ENCODE data around the gene FANCD2. TPM values are rescaled to one million over a fixed set of nuclear protein-coding genes. Genes with fewer than 3 reads are reported as not detected.

The FANCD2 gene
- total and polyA plus RNA-seq, 10 donors: 9.3 to 20.2 (median 13.6) TPM

GRCh38 chr3:10002951-10003350 lies 23.3 kb upstream of the FANCD2 start:
- intact Hi-C loops (cut with DNase I; ENCODE audit: low total_unique reads): no loop called here
- no peaks in the 10 kb centered on the region for H3K27me3 ChIP-seq (replicated peaks in 1 of 7)
- no peak overlapping the region for H3K4me3 ChIP-seq
- no peak for DNase-seq
- H3K27ac ChIP-seq: no peak overlapping the region
- H3K9me3 ChIP-seq: no peaks in the 10 kb centered on the region
- H3K4me1 ChIP-seq: no peaks in the 10 kb centered on the region
- WGBS, 5 donors: 93 to 100% (median 98%) methylated on average over 2 of the region's 2 CpGs
- peaks cover 0 to 56% (median 9%) of the 10 kb centered on the region in 6 donors for H3K36me3 ChIP-seq
- TF ChIP-seq CTCF (IDR thresholded peaks at IDR 0.05 in 8 of 11, conservative IDR thresholded peaks at IDR 0.05 in 3 of 11): no peak
- TF ChIP-seq POLR2AphosphoS5 (IDR thresholded peaks at IDR 0.05): no peak
- TF ChIP-seq POLR2A (IDR thresholded peaks at IDR 0.05): no peak

- intact Hi-C loops (cut with DNase I; ENCODE audit: low total_unique reads): no loop called here
- peaks cover 0 to 41% (median under 1%) of the 10 kb centered on the region in 6 donors for H3K36me3 ChIP-seq
- no peak overlapping the region for H3K27ac ChIP-seq
- peaks cover 3 to 15% (median 11%) of the 10 kb centered on the region in 6 donors for H3K4me1 ChIP-seq
- 93 to 99% (median 96%) methylated on average over 3 to 7 of the region's 7 CpGs for WGBS, 5 donors
- DNase-seq: no peak
- no peaks in the 10 kb centered on the region for H3K27me3 ChIP-seq (replicated peaks in 1 of 7)
- no peak overlapping the region for H3K4me3 ChIP-seq
- H3K9me3 ChIP-seq: no peaks in the 10 kb centered on the region
- TF ChIP-seq CTCF (IDR thresholded peaks at IDR 0.05 in 8 of 11, conservative IDR thresholded peaks at IDR 0.05 in 3 of 11) (no peak), POLR2AphosphoS5 (IDR thresholded peaks at IDR 0.05) (no peak), POLR2A (IDR thresholded peaks at IDR 0.05) (no peak)
Measured at GRCh38 chr3:10004506-10004905, 21.7 kb upstream of the FANCD2 start.

GRCh38 chr3:10004960-10005564 lies 21.2 kb upstream of the FANCD2 start:
- 82 to 98% (median 93%) methylated on average over 5 of the region's 5 CpGs for WGBS, 5 donors
- TF ChIP-seq POLR2A (IDR thresholded peaks at IDR 0.05) (no peak), POLR2AphosphoS5 (IDR thresholded peaks at IDR 0.05) (no peak), CTCF (IDR thresholded peaks at IDR 0.05 in 8 of 11, conservative IDR thresholded peaks at IDR 0.05 in 3 of 11) (no peak)
- intact Hi-C loops (cut with DNase I; ENCODE audit: low total_unique reads): no loop called here

GRCh38 chr3:10006048-10006761 lies 20.0 kb upstream of the FANCD2 start:
- TF ChIP-seq CTCF (IDR thresholded peaks at IDR 0.05 in 8 of 11, conservative IDR thresholded peaks at IDR 0.05 in 3 of 11): no peak
- no peak for TF ChIP-seq POLR2A (IDR thresholded peaks at IDR 0.05)
- no peak for TF ChIP-seq POLR2AphosphoS5 (IDR thresholded peaks at IDR 0.05)
- Histone ChIP-seq H3K4me1 (peaks cover 9 to 32% (median 28%) of the 10 kb centered on the region in 6 donors), H3K36me3 (peaks cover 0 to 25% (median 0%) of the 10 kb centered on the region in 6 donors), H3K27ac (no peak overlapping the region), H3K27me3 (replicated peaks in 1 of 7) (no peaks in the 10 kb centered on the region), H3K4me3 (no peak overlapping the region), H3K9me3 (no peaks in the 10 kb centered on the region)
- WGBS, 5 donors: 70 to 84% (median 79%) methylated on average over 10 of the region's 10 CpGs
- intact Hi-C loops (cut with DNase I; ENCODE audit: low total_unique reads): no loop called here
- no peak for DNase-seq

More at GRCh38 chr3:10004960-10005564, 21.2 kb upstream of the FANCD2 start:
- DNase-seq: no peak
- no peaks in the 10 kb centered on the region for H3K9me3 ChIP-seq
- no peaks in the 10 kb centered on the region for H3K27me3 ChIP-seq (replicated peaks in 1 of 7)
- H3K27ac ChIP-seq: no peak overlapping the region
- H3K4me3 ChIP-seq: no peak overlapping the region
- peaks cover 0 to 35% (median 0%) of the 10 kb centered on the region in 6 donors for H3K36me3 ChIP-seq
- H3K4me1 ChIP-seq: peaks cover 5 to 21% (median 17%) of the 10 kb centered on the region in 6 donors
